GM19372 (cell line): Measurements from ENCODE around the gene GRB7.
"Not testable (repeated sequence)": the region's sequence is repeated elsewhere in the genome, so short reads cannot be mapped to it uniquely, and the experiment has no call there.

Experiments used
- ATAC-seq: cut with Tn5 transposase; IDR thresholded peaks from one replicate; pipeline ENCODE4 v1.9.1; 2021; ENCODE audit warnings: mild to moderate bottlenecking, low read depth, moderate library complexity; ENCODE audit not compliant: unreplicated experiment

The GRB7 gene

DNA sequence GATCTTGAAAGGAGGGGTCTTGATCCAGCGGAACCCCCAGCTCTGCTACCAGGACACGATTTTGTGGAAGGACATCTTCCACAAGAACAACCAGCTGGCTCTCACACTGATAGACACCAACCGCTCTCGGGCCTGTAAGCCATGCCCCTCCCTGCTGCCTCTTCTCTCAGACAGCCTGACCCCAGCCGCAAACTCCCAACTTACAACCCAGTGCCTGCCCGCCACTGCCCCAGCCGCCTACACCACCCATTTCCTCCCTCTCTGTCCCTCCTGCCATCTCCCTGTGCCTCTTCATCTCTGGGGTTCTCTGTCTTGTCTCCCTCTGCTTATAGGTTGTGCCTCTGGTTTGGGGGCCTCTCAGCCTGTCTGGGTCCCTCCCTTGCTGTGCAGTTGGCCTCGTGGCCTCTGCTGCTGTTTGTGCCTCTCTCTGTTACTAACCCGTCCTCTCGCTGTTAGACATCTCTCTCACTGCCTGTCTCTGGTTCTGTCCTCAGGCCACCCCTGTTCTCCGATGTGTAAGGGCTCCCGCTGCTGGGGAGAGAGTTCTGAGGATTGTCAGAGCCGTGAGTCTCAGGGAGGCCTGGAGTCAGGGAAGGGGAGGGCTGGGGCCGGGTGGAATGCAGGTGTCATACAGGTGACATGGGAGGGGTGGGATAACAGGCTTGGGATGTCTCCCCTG lies 28.3 kb upstream of the GRB7 start:
- no peak for ATAC-seq

DNA sequence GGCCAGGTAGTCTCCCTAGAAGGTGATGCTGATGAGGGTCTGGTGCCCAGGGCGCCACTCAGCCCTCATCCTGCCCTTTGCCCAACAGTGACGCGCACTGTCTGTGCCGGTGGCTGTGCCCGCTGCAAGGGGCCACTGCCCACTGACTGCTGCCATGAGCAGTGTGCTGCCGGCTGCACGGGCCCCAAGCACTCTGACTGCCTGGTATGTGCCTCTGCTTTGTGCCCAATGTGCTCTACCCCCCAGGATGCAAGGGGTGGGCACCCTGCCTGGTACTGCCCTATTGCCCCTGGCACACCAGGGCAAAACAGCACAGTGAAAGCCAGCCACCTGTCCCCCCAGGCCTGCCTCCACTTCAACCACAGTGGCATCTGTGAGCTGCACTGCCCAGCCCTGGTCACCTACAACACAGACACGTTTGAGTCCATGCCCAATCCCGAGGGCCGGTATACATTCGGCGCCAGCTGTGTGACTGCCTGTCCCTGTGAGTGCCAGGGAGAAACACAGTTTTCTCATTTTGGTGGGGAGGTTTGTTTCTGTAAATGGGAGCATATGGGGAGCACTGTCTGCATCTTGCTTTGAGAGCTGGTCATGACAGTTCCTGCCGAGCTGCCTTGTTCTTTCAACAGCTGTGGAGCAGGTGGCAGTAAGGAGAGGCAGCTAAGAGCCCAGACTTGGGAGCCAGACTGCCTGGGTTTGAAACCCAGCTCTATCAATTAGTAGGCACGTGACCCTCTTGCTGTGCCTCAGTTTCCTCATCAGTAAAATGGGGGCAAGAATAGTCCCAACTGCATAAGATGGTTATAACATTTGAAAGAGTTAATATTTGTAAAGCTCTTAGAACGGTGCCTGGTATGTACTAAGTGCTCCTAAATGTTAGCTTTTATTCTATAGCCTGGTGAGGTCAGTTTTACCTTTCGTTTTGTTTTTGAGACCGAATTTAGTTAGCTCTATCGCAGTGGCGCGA lies 27.5 kb upstream of the GRB7 start:
- ATAC-seq = no peak

DNA sequence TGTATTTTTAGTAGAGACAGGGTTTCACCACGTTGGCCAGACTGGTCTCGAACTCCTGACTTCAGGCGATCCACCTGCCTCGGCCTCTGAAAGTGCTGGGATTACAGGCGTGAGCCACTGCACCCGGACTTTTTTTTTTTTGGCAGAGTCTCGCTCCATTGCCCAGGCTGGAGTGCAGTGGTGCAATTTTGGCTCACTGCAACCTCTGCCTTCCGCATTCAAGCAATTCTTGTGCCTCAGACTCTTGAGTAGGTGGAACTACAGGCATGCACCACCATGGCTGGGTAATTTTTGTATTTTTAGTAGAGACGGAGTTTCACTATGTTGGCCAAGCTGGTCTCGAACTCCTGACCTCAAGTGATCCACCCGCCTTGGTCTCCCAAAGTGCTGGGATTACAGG lies 26.7 kb upstream of the GRB7 start:
- ATAC-seq = not testable (repeated sequence)

DNA sequence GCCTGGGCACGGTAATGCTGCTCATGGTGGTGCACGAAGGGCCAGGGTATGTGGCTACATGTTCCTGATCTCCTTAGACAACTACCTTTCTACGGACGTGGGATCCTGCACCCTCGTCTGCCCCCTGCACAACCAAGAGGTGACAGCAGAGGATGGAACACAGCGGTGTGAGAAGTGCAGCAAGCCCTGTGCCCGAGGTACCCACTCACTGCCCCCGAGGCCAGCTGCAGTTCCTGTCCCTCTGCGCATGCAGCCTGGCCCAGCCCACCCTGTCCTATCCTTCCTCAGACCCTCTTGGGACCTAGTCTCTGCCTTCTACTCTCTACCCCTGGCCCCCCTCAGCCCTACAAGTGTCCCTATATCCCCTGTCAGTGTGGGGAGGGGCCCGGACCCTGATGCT lies 25.9 kb upstream of the GRB7 start:
- ATAC-seq = no peak

DNA sequence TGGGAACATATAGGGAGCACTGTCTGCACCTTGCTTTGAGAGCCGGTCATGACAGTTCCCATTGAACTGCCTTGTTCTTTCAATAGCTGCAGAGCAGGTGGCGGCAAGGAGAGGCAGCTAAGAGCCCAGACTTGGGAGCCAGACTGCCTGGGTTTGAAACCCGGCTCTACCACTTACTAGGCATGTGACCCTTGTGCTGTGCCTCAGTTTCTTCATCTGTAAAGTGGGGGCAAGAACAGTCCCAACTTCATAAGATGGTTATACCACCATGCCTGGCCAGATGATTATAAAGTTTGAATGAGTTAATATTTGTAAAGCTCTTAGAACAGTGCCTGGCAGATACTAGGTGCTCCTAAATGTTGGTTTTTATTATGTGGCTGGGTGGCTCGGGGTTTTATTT lies 23.5 kb upstream of the GRB7 start:
- no peak for ATAC-seq

DNA sequence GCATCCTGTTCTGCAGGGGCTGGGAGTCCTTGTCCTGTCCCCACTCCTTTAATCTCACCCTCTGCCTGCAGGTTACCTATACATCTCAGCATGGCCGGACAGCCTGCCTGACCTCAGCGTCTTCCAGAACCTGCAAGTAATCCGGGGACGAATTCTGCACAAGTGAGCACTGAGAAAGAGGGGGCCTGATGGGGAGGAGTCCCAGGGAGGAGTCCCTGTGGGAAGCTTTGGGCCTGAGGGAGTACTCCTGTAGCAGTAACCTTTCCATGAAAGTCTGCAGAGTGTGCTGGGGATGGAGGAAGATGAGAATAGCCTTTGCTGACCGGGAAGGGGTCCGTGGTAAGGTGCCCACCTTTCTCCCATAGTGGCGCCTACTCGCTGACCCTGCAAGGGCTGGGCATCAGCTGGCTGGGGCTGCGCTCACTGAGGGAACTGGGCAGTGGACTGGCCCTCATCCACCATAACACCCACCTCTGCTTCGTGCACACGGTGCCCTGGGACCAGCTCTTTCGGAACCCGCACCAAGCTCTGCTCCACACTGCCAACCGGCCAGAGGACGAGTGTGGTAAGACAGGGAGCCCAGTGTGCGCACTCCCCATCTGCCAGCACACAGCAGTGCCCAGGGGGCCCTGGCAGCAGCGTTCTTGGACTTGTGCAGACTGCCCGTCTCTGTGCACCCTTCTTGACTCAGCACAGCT lies 22.2 kb upstream of the GRB7 start:
- no peak for ATAC-seq

DNA sequence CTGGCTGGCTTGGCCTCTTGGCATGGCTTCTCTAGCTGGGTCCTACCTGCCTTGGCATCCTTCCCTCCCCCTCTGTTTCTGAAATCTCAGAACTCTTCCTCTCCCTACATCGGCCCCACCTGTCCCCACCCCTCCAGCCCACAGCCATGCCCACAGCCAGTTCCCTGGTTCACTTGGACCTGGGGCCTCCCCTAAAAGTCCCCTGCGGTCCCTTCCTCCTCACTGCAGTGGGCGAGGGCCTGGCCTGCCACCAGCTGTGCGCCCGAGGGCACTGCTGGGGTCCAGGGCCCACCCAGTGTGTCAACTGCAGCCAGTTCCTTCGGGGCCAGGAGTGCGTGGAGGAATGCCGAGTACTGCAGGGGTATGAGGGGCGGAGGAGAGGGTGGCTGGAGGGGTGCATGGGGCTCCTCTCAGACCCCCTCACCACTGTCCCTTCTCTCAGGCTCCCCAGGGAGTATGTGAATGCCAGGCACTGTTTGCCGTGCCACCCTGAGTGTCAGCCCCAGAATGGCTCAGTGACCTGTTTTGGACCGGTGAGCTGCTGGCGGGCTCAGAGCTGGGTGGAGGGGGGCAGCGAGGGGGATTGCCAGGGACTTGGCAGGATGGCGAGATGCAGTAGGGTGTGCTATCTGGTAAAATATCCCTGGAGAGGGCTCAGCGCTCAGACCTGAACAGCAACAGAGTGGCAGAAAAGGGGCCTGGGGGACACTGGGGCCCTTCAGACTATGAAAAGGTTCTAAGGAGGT lies 21.5 kb upstream of the GRB7 start:
- ATAC-seq = no peak

DNA sequence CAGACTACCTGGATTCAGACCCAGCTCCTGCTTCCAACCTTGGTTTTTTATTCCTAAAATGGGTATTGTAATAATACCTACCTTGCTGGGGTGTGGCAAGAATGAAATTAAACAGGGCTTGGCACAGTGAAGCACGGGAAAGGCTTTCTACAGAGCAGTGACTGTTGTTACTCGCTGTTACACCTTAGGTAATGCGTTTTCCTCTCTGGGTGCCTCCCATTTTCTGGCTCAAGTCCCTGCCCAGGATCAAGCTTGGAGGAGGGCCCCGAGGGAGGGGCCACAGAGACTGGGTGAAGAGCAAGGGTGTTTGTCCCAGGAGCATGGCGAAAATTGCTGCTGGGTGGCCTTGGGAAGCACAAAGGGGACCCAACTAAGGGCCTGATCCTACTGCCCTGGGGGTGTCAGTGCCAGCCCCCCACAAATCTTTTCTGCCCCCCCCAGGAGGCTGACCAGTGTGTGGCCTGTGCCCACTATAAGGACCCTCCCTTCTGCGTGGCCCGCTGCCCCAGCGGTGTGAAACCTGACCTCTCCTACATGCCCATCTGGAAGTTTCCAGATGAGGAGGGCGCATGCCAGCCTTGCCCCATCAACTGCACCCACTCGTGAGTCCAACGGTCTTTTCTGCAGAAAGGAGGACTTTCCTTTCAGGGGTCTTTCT lies 20.7 kb upstream of the GRB7 start:
- no peak for ATAC-seq

DNA sequence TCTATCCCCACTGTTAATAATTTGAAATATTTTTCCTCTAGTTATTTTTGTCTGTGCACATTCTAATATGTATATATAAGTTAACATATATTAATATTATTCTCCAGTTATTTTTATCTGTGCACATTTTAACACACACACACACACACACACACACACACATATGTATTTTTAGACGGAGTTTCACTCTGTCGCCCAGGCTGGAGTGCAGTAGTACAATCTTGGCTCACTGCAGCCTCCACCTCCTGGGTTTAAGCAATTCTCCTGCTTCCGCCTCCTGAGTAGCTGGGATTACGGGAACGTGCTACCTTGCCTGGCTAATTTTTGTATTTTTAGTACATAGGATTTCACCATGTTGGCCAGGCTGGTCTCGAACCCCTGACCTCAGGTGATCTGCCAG lies 20.1 kb upstream of the GRB7 start:
- ATAC-seq = no peak

DNA sequence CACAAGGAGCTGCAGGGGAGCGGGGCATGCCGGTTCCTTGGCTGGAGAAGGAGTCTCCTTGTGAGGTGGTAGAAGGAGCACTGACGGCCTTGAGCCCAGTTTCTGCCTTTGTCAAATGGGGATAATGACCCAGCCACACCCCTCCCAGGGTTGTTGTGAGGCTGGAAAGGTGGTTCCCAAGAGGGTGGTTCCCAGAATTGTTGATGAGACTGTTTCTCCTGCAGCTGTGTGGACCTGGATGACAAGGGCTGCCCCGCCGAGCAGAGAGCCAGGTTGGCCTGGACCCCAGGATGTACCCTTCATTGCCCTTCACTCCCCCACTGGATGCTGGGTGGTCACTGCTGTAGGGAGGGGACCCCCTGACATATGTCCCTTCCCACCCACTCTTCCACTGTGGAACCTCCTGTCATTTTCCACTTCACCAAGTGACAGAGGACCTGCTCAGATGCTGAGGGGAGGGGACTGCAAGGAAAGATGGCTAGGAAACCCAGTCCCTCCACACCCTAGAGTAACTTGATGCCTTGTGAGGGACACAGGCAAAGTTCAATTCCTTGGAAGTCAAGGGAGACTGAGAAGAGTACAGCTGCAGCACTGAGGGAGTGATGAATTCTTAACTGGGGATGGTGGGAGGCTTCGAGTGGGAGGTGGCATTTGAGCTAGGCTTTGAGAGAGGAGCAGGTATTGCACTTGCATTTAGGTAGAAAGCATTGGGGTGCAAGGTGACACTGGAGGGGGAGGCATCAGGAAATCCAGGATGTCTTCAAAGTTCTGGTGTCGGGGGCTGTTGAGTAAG lies 18.0 kb upstream of the GRB7 start:
- no peak for ATAC-seq

DNA sequence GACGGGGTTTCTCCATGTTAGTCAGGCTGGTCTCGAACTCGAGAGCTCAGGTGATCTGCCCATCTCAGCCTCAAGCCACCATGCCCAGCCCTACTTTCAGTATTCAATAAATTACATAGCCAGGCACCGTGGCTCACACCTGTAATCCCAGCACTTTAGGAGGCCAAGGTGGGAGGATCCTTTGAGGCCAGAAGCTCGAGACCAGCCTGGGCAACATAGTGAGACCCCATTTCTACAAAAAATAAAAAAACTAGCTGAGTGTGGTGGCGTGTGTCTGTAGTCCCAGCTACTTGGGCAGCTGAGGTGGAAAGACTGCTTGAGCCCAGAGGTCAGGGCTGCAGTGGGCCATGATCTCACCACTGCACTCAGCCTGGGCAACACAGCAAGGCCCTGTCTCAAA lies 15.6 kb upstream of the GRB7 start:
- ATAC-seq = no peak

DNA sequence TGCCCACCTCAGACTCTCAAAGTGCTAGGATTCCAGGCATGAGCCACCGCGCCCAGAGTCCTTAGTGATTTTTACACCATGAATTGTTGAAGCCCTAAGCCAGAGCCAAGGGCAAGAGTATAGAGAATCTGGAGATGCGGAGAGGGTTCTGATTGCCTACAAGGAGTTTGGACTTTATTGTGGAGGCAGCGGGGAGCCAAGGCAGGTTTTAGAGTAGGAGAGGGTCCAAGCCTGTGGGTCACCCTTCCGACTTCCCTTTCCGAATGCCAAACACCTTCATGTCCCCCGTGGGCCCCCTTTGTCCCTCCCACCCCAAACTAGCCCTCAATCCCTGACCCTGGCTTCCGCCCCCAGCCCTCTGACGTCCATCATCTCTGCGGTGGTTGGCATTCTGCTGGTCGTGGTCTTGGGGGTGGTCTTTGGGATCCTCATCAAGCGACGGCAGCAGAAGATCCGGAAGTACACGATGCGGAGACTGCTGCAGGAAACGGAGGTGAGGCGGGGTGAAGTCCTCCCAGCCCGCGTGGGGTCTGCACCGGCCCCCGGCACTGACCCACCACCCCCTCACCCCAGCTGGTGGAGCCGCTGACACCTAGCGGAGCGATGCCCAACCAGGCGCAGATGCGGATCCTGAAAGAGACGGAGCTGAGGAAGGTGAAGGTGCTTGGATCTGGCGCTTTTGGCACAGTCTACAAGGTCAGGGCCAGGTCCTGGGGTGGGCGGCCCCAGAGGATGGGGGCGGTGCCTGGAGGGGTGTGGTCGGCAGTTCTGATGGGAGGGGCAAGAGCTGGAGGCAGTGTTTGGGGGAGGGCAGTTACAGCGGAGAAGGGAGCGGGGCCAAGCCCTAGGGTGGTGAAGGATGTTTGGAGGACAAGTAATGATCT lies 14.5 kb upstream of the GRB7 start:
- no peak for ATAC-seq

DNA sequence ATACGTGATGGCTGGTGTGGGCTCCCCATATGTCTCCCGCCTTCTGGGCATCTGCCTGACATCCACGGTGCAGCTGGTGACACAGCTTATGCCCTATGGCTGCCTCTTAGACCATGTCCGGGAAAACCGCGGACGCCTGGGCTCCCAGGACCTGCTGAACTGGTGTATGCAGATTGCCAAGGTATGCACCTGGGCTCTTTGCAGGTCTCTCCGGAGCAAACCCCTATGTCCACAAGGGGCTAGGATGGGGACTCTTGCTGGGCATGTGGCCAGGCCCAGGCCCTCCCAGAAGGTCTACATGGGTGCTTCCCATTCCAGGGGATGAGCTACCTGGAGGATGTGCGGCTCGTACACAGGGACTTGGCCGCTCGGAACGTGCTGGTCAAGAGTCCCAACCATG lies 13.0 kb upstream of the GRB7 start:
- no peak for ATAC-seq

DNA sequence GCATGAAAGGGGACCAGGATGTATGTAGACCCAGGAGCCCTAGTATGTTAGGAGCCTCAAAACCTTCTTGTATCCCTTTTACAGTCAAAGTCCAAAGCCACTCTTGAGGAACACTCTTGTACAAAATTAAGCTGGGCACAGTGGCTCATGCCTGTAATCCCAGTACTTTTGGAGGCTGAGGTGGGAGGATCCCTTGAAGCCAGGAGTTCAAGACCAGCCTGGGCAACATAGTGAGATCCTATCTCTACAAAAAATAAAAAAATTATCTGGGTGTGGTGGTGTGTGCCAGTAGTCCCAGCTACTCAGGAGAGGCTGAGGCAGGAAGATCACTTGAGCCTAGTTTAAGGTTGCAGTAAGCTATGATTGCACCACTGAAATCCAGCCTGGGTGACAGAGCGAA lies 11.8 kb upstream of the GRB7 start:
- ATAC-seq = not testable (repeated sequence)

DNA sequence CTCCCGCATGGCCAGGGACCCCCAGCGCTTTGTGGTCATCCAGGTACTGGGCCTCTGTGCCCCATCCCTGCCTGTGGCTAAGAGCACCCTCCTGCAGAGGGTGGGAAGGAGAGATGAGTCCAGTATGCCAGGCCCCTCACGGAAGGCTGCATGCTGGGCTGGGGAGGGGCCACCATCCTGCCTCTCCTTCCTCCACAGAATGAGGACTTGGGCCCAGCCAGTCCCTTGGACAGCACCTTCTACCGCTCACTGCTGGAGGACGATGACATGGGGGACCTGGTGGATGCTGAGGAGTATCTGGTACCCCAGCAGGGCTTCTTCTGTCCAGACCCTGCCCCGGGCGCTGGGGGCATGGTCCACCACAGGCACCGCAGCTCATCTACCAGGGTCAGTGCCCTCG lies 11.1 kb upstream of the GRB7 start:
- no peak for ATAC-seq

DNA sequence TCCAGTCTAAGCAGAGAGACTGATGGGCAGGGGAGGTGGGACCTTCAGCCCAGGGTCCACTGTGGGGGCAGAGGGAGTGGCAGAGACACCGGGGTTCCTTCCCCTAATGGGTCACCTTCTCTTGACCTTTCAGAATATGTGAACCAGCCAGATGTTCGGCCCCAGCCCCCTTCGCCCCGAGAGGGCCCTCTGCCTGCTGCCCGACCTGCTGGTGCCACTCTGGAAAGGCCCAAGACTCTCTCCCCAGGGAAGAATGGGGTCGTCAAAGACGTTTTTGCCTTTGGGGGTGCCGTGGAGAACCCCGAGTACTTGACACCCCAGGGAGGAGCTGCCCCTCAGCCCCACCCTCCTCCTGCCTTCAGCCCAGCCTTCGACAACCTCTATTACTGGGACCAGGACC lies 10.2 kb upstream of the GRB7 start:
- no peak for ATAC-seq

DNA sequence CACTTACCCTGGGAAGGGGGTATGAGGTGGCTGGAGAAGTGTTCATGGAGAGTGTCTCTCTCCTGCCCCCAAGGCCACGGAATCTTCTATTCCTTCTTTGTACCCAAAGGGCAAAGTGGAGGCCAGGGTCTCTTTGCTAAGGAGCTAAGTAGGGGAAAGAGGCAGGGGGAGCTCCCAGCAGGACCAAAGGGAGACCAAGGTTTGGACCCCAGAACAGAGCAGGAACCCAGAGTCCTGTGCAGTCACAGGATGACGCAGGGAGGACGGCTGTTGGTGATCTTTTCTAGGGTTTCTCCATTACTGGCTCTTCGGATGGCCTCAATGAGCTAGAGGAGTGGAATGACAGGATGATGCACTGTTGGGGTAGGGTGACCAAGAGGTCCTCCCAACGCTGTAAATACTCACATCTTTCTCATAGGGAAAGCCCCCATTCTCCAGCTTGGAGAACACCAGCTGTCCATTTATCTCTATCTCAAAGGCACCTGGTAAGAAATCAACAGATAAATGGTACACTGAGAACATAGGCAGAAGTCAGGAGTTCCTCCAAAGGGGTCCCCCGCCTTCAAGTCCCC lies 8.4 kb upstream of the GRB7 start:
- ATAC-seq = no peak
